Loucy (cell line): ENCODE measurements around the gene IGFL4.

Source experiments
- H2AFZ ChIP-seq: fragments of 200-600 bp; sonication (generic); 2 replicates; pipeline ENCODE4 v1.6.0; 2016; ENCODE audit warnings: antibody characterized with exemption, mild to moderate bottlenecking, low read length, moderate library complexity
- H3F3A ChIP-seq: fragments of 200-600 bp; 2 replicates; pipeline ENCODE4 v1.6.0; 2016; ENCODE audit warnings: antibody characterized with exemption, low read depth, mild to moderate bottlenecking
- H3K27me3 ChIP-seq: fragments of 200-600 bp; sonication (generic); 2 replicates; pipeline ENCODE4 v1.6.1; 2014; ENCODE audit warnings: low read length, mild to moderate bottlenecking; ENCODE audit not compliant: insufficient read depth, poor library complexity, severe bottlenecking
- H3K36me3 ChIP-seq: fragments of 200-600 bp; sonication (generic); 2 replicates; pipeline ENCODE4 v1.6.1; 2016; ENCODE audit warnings: low read length; ENCODE audit not compliant: insufficient read depth
- H3K4me1 ChIP-seq: fragments of 200-600 bp; sonication (generic); 2 replicates; pipeline ENCODE4 v1.5.1; 2014; ENCODE audit warnings: low read length, mild to moderate bottlenecking; ENCODE audit not compliant: insufficient read depth, poor library complexity, severe bottlenecking
- H3K4me2 ChIP-seq: fragments of 200-600 bp; sonication (generic); 2 replicates; pipeline ENCODE4 v1.6.0; 2014; ENCODE audit warnings: antibody characterized with exemption, low read length, low read depth, mild to moderate bottlenecking; ENCODE audit not compliant: poor library complexity, severe bottlenecking
- H3K4me3 ChIP-seq: fragments of 200-600 bp; sonication (generic); 2 replicates; pipeline ENCODE4 v1.5.1; 2014; ENCODE audit warnings: low read length, mild to moderate bottlenecking, mixed read lengths; ENCODE audit not compliant: poor library complexity, severe bottlenecking
- H3K79me2 ChIP-seq: fragments of 200-600 bp; sonication (generic); 2 replicates; pipeline ENCODE4 v1.6.1; 2014; ENCODE audit warnings: low read length; ENCODE audit not compliant: insufficient read depth
- H3K9ac ChIP-seq: fragments of 200-600 bp; sonication (generic); 2 replicates; pipeline ENCODE4 v1.6.0; 2014; ENCODE audit warnings: mild to moderate bottlenecking, low read depth, low read length, moderate library complexity; ENCODE audit not compliant: poor library complexity, severe bottlenecking
- H3K9me2 ChIP-seq: fragments of 200-600 bp; sonication (generic); replicated peaks from 2 replicates; pipeline ENCODE4 v1.6.1; 2016; ENCODE audit warnings: low read depth, low read length, mixed read lengths
- H3K9me3 ChIP-seq: fragments of 200-600 bp; sonication (generic); 2 replicates; pipeline ENCODE4 v1.6.1; 2014; ENCODE audit warnings: mild to moderate bottlenecking, antibody characterized with exemption, low read length, low read depth; ENCODE audit not compliant: insufficient read depth
- H4K20me1 ChIP-seq: fragments of 200-600 bp; sonication (generic); 2 replicates; pipeline ENCODE4 v1.6.0; 2014; ENCODE audit warnings: antibody characterized with exemption, low read length, mild to moderate bottlenecking; ENCODE audit not compliant: insufficient read depth, poor library complexity, severe bottlenecking
- CTCF ChIP-seq: fragments of 200-600 bp; sonication (generic); conservative IDR thresholded peaks from 2 replicates; pipeline ENCODE4 v1.5.1; 2014; ENCODE audit warnings: mild to moderate bottlenecking, antibody characterized with exemption, low read length
- EZH2phosphoT487 ChIP-seq: fragments of 200-600 bp; IDR thresholded peaks from 2 replicates; pipeline ENCODE4 v1.6.1; 2018; ENCODE audit warnings: antibody characterized with exemption, mild to moderate bottlenecking, moderate library complexity, borderline replicate concordance

The IGFL4 gene

GRCh38 chr19:46068345-46069258 lies 27.8 kb upstream of the IGFL4 start:
- Histone ChIP-seq H3K9me3 (no peaks in the 10 kb centered on the region), H3K27me3 (peaks cover 25% of the 10 kb centered on the region), H3K79me2 (no peaks in the 10 kb centered on the region), H3F3A (no peaks in the 10 kb centered on the region), H3K4me3 (no peak overlapping the region), H4K20me1 (no peaks in the 10 kb centered on the region), H3K9ac (no peak overlapping the region), H3K36me3 (no peaks in the 10 kb centered on the region), H3K4me1 (no peaks in the 10 kb centered on the region), H3K9me2 (no peaks in the 10 kb centered on the region), H3K4me2 (no peak overlapping the region), H2AFZ (no peak overlapping the region)
- TF ChIP-seq EZH2phosphoT487 (no peak), CTCF (no peak)

- Histone ChIP-seq H3K4me1 (no peaks in the 10 kb centered on the region), H3K79me2 (no peaks in the 10 kb centered on the region), H3F3A (no peaks in the 10 kb centered on the region), H3K27me3 (peaks cover 25% of the 10 kb centered on the region), H4K20me1 (no peaks in the 10 kb centered on the region), H3K36me3 (no peaks in the 10 kb centered on the region), H2AFZ (no peak overlapping the region), H3K9me3 (no peaks in the 10 kb centered on the region), H3K9me2 (no peaks in the 10 kb centered on the region), H3K4me2 (no peak overlapping the region), H3K9ac (no peak overlapping the region), H3K4me3 (no peak overlapping the region)
- no peak for TF ChIP-seq CTCF
- TF ChIP-seq EZH2phosphoT487 = no peak
Observed at GRCh38 chr19:46067691-46068090, 26.9 kb upstream of the IGFL4 start.

GRCh38 chr19:46066471-46066870 lies 25.7 kb upstream of the IGFL4 start:
- no peak overlapping the region for H3K4me3 ChIP-seq
- no peaks in the 10 kb centered on the region for H3K9me2 ChIP-seq
- peaks cover 14% of the 10 kb centered on the region for H3K27me3 ChIP-seq
- H3K9ac ChIP-seq = no peak overlapping the region
- no peaks in the 10 kb centered on the region for H3K36me3 ChIP-seq
- H3F3A ChIP-seq = no peaks in the 10 kb centered on the region
- no peak overlapping the region for H3K4me2 ChIP-seq
- no peaks in the 10 kb centered on the region; the same call in 1 of the 2 replicates for H3K9me3 ChIP-seq
- no peaks in the 10 kb centered on the region for H4K20me1 ChIP-seq
- H3K79me2 ChIP-seq = no peaks in the 10 kb centered on the region
- H3K4me1 ChIP-seq = no peaks in the 10 kb centered on the region
- no peak overlapping the region for H2AFZ ChIP-seq
- TF ChIP-seq CTCF (no peak), EZH2phosphoT487 (no peak)
